ENCODE measurements around the gene NKX2-8.

The NKX2-8 gene

GRCh38 chr14:36626151-36626550 lies 43.7 kb upstream of the NKX2-8 start (continued):
- TF ChIP-seq, protein P1, sequence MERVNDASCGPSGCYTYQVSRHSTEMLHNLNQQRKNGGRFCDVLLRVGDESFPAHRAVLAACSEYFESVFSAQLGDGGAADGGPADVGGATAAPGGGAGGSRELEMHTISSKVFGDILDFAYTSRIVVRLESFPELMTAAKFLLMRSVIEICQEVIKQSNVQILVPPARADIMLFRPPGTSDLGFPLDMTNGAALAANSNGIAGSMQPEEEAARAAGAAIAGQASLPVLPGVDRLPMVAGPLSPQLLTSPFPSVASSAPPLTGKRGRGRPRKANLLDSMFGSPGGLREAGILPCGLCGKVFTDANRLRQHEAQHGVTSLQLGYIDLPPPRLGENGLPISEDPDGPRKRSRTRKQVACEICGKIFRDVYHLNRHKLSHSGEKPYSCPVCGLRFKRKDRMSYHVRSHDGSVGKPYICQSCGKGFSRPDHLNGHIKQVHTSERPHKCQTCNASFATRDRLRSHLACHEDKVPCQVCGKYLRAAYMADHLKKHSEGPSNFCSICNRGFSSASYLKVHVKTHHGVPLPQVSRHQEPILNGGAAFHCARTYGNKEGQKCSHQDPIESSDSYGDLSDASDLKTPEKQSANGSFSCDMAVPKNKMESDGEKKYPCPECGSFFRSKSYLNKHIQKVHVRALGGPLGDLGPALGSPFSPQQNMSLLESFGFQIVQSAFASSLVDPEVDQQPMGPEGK (CRISPR knock-in tag; IDR thresholded peaks at IDR 0.05; ENCODE audit: borderline replicate concordance) = no peak
- TF ChIP-seq BACH2 (CRISPR knock-in tag; IDR thresholded peaks at IDR 0.05; ENCODE audit: borderline replicate concordance) = no peak
- TF ChIP-seq TCF4 (CRISPR knock-in tag; IDR thresholded peaks at IDR 0.05; ENCODE audit: borderline replicate concordance) = no peak
- TF ChIP-seq CSDC2 (CRISPR knock-in tag; IDR thresholded peaks at IDR 0.05) = no peak

DNA sequence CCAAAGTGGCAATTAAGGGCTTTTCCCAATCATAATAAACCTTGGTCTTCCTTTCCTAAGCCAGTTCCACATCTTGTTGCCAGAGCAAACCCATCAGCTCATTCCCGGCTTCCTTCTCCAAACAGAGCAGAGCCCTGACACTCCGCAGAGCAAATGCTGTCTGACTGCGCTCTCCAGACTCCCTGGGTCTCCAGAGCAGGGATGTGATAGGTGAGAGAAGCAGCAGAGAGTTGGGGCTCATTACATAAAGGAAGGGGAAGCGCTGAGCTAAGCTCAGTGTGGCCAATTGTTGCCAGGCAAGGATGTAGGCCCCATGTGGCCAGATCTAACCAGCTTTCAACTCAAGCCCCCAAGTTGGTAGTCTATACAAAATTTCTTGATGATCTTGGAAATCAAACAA lies 43.0 kb upstream of the NKX2-8 start:
- TF ChIP-seq ZFP30 (CRISPR knock-in tag; IDR thresholded peaks at IDR 0.05) (no peak), ZNF70 (CRISPR knock-in tag; IDR thresholded peaks at IDR 0.05) (no peak), BACH2 (CRISPR knock-in tag; IDR thresholded peaks at IDR 0.05; ENCODE audit: borderline replicate concordance) (no peak), ZNF8 (CRISPR knock-in tag; IDR thresholded peaks at IDR 0.05) (no peak), GLIS3 (CRISPR knock-in tag; IDR thresholded peaks at IDR 0.05) (no peak), TOX (CRISPR knock-in tag; IDR thresholded peaks at IDR 0.05; ENCODE audit: borderline replicate concordance) (no peak), CSRNP3 (CRISPR knock-in tag; IDR thresholded peaks at IDR 0.05) (no peak), SNAI2 (CRISPR knock-in tag; IDR thresholded peaks at IDR 0.05) (no peak)
- TF ChIP-seq, protein P2, sequence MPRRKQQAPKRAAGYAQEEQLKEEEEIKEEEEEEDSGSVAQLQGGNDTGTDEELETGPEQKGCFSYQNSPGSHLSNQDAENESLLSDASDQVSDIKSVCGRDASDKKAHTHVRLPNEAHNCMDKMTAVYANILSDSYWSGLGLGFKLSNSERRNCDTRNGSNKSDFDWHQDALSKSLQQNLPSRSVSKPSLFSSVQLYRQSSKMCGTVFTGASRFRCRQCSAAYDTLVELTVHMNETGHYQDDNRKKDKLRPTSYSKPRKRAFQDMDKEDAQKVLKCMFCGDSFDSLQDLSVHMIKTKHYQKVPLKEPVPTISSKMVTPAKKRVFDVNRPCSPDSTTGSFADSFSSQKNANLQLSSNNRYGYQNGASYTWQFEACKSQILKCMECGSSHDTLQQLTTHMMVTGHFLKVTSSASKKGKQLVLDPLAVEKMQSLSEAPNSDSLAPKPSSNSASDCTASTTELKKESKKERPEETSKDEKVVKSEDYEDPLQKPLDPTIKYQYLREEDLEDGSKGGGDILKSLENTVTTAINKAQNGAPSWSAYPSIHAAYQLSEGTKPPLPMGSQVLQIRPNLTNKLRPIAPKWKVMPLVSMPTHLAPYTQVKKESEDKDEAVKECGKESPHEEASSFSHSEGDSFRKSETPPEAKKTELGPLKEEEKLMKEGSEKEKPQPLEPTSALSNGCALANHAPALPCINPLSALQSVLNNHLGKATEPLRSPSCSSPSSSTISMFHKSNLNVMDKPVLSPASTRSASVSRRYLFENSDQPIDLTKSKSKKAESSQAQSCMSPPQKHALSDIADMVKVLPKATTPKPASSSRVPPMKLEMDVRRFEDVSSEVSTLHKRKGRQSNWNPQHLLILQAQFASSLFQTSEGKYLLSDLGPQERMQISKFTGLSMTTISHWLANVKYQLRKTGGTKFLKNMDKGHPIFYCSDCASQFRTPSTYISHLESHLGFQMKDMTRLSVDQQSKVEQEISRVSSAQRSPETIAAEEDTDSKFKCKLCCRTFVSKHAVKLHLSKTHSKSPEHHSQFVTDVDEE (CRISPR knock-in tag; IDR thresholded peaks at IDR 0.05) = no peak
- no peak for ATAC-seq

- TF ChIP-seq ZFP3 (CRISPR knock-in tag; IDR thresholded peaks at IDR 0.05) = no peak
- TF ChIP-seq ZNF565 (CRISPR knock-in tag; conservative IDR thresholded peaks at IDR 0.05; ENCODE audit: low read depth) = no peak
- TF ChIP-seq PPARA (CRISPR knock-in tag; IDR thresholded peaks at IDR 0.05; ENCODE audit: borderline replicate concordance) = no peak
- TF ChIP-seq, protein P2 (CRISPR knock-in tag; IDR thresholded peaks at IDR 0.05) = no peak
- TF ChIP-seq CREB5 (CRISPR knock-in tag; IDR thresholded peaks at IDR 0.05; ENCODE audit: low read depth) = no peak
- no peak for TF ChIP-seq TOX (CRISPR knock-in tag; IDR thresholded peaks at IDR 0.05; ENCODE audit: borderline replicate concordance)
- TF ChIP-seq OSR1 (CRISPR knock-in tag; IDR thresholded peaks at IDR 0.05) = no peak
- TF ChIP-seq ZNF70 (CRISPR knock-in tag; IDR thresholded peaks at IDR 0.05) = no peak
- TF ChIP-seq GLIS3 (CRISPR knock-in tag; IDR thresholded peaks at IDR 0.05) = no peak
- TF ChIP-seq CSDC2 (CRISPR knock-in tag; IDR thresholded peaks at IDR 0.05) = no peak
- TF ChIP-seq ZC3H10 (CRISPR knock-in tag; IDR thresholded peaks at IDR 0.05) = no peak
- no peak for TF ChIP-seq TCF4 (CRISPR knock-in tag; IDR thresholded peaks at IDR 0.05; ENCODE audit: borderline replicate concordance)
- no peak for TF ChIP-seq SNAI2 (CRISPR knock-in tag; IDR thresholded peaks at IDR 0.05)
- TF ChIP-seq CSRNP3 (CRISPR knock-in tag; IDR thresholded peaks at IDR 0.05) = no peak
- no peak for TF ChIP-seq POU6F1 (CRISPR knock-in tag; IDR thresholded peaks at IDR 0.05; ENCODE audit: borderline replicate concordance, low read depth)
- no peak for ATAC-seq
These were observed 42.6 kb upstream of the NKX2-8 start for GRCh38 chr14:36625014-36625413.
